GM12878 (cell line): Measurements from ENCODE around the gene IMMP2L.

ENCODE experiments used
- BRCA1 ChIP-seq: IDR thresholded peaks from 2 replicates; pipeline ENCODE4 v1.6.1; 2011; ENCODE audit warnings: low read depth, low read length, improper control_type of control experiment
- CBX5 ChIP-seq: sonication (generic); IDR thresholded peaks from 2 replicates; pipeline ENCODE4 v1.6.1; 2016; ENCODE audit warnings: low read depth, moderate library complexity, mild to moderate bottlenecking, inconsistent platforms
- CHD4 ChIP-seq: fragments of 200-600 bp; sonication (generic); IDR thresholded peaks from 2 replicates; pipeline ENCODE4 v1.6.1; 2016; ENCODE audit warnings: mild to moderate bottlenecking
- CREB1 ChIP-seq: IDR thresholded peaks from 2 replicates; pipeline ENCODE4 v1.6.1; 2012; ENCODE audit warnings: low read depth, mild to moderate bottlenecking, inconsistent platforms
- DPF2 ChIP-seq: fragments of 450-650 bp; IDR thresholded peaks from 2 replicates; pipeline ENCODE4 v1.6.1; 2017; ENCODE audit warnings: mild to moderate bottlenecking
- EP300 ChIP-seq, 2 experiments: fragments of 150-350 bp in 1 of 2; IDR thresholded peaks; 2 replicates each; pipeline ENCODE4 v1.6.1; 2011 to 2012; ENCODE audit warnings: low read depth in 2 of 2, low read length in 2 of 2, borderline replicate concordance in 1 of 2, improper control_type of control experiment in 1 of 2, inconsistent platforms in 1 of 2; ENCODE audit not compliant: control insufficient read depth in 1 of 2
- EZH2 ChIP-seq: IDR thresholded peaks from 2 replicates; pipeline ENCODE4 v1.6.1; 2012; ENCODE audit warnings: low read depth, mild to moderate bottlenecking, control low read depth, inconsistent platforms, low read length, borderline replicate concordance; ENCODE audit not compliant: control insufficient read depth
- GABPA ChIP-seq: IDR thresholded peaks from 2 replicates; pipeline ENCODE4 v1.6.1; 2014; ENCODE audit warnings: antibody characterized with exemption, low read depth, mild to moderate bottlenecking, inconsistent platforms
- NRF1 ChIP-seq: conservative IDR thresholded peaks from 2 replicates; pipeline ENCODE4 v1.6.1; 2011; ENCODE audit warnings: mild to moderate bottlenecking, low read depth, low read length, improper control_type of control experiment
- REST ChIP-seq: IDR thresholded peaks from 2 replicates; pipeline ENCODE4 v1.6.1; 2012; ENCODE audit warnings: mild to moderate bottlenecking, low read depth, low read length
- RFX5 ChIP-seq: IDR thresholded peaks from 2 replicates; pipeline ENCODE4 v1.6.1; 2011; ENCODE audit warnings: low read depth, low read length, improper control_type of control experiment
- SP1 ChIP-seq: IDR thresholded peaks from one replicate; pipeline ENCODE4 v1.6.1; 2011; ENCODE audit warnings: low read depth, low read length
- ZSCAN29 ChIP-seq: fragments of 450-650 bp; IDR thresholded peaks from 2 replicates; pipeline ENCODE4 v1.6.1; 2017; ENCODE audit warnings: mild to moderate bottlenecking, moderate library complexity

GRCh38 chr7:110943701-110944345, 618.5 kb downstream of the IMMP2L start:
- TF ChIP-seq CHD4 = no peak
- no peak for TF ChIP-seq ZSCAN29
- no peak for TF ChIP-seq GABPA
- no peak for TF ChIP-seq BRCA1
- TF ChIP-seq EZH2 = no peak
- no peak for TF ChIP-seq RFX5
- TF ChIP-seq CREB1 = no peak
- TF ChIP-seq CBX5 = no peak
- no peak for TF ChIP-seq REST
- TF ChIP-seq SP1 = no peak
- no peak for TF ChIP-seq DPF2
- TF ChIP-seq NRF1 = no peak
- no peak for TF ChIP-seq EP300 (IDR thresholded peaks at IDR 0.05; ENCODE audit: borderline replicate concordance in 1 of 2, control insufficient read depth in 1 of 2, low read depth in 2 of 2, low read length in 2 of 2)
